Psoas muscle (tissue), 8 donors: ENCODE data around the gene KRT222. TPM values are rescaled to one million over a fixed set of nuclear protein-coding genes. Genes with fewer than 3 reads are reported as not detected.
A peak's percentile ranks its signal among the peaks of the same experiment; 100 is the strongest.

ENCODE experiments used
- ATAC-seq, 4 donors: fragments of 200-7000 bp; cut with Tn5 transposase; one replicate each; pipeline ENCODE4 v1.9.1; 2020; ENCODE audit warnings: moderate library complexity in 3 of 4, mild to moderate bottlenecking in 2 of 4
- DNase-seq, 2 donors: peaks; one replicate each; pipeline ENCODE4 v3.0.0-alpha.2; 2020
- H3K27ac ChIP-seq: fragments of 200-600 bp; one replicate; pipeline ENCODE4 v1.8.0; 2022
- H3K27me3 ChIP-seq, 3 donors: fragments of 200-600 bp in 1 of 3; one replicate each; pipeline versions ENCODE4 v1.6.1 to v1.8.0; 2013 to 2022; ENCODE audit warnings: low read length in 2 of 3, mild to moderate bottlenecking in 2 of 3, moderate library complexity in 1 of 3; ENCODE audit not compliant: insufficient read depth in 3 of 3
- H3K36me3 ChIP-seq, 2 donors: fragments of 200-600 bp in 1 of 2; one replicate each; pipeline versions ENCODE4 v1.6.1 to v1.8.0; 2013 to 2022; ENCODE audit warnings: low read depth in 1 of 2, mild to moderate bottlenecking in 1 of 2, moderate library complexity in 1 of 2; ENCODE audit not compliant: insufficient read depth in 1 of 2
- H3K4me1 ChIP-seq: fragments of 200-600 bp; one replicate; pipeline ENCODE4 v1.8.0; 2022
- H3K4me3 ChIP-seq: fragments of 200-600 bp; one replicate; pipeline ENCODE4 v1.8.0; 2022; ENCODE audit warnings: mild to moderate bottlenecking
- H3K9me3 ChIP-seq: fragments of 200-600 bp; one replicate; pipeline ENCODE4 v1.8.0; 2022
- WGBS, 3 donors: extraction: QIAGEN DNeasy Blood & Tissue Kit; methylation state at CpG; one replicate each; pipeline versions ENCODE4 v1.1.6 to v1.1.7; 2013; 5-methylcytosine and 5-hydroxymethylcytosine counted together
- intact Hi-C, 2 donors: fragments of 100-400 bp; cut with DNase I; formaldehyde crosslinking; loops; one replicate each; pipeline versions ENCODE4 v1.11.0 to v1.14.2; 2022
- polyA plus RNA-seq, 3 donors: library from polyadenylated mRNA; stranded (reverse); fragments of 200-250 nt; gene quantifications; one replicate each; pipeline ENCODE4 v1.2.3, GENCODE V29; 2013
- total RNA-seq, 4 donors: library from RNA; stranded (reverse); fragmentation: NEBNext Ultra II Directional in 2 of 4; extraction: Animal tissue kit (Norgen Biotek cat#: 25700) in 2 of 4; gene quantifications; one replicate each; pipeline versions ENCODE4 v1.2.1 to v1.2.4, GENCODE V29; 2021 to 2023
- TF ChIP-seq, protein P1 (sequence below): fragments of 200-600 bp; IDR thresholded peaks from one replicate; pipeline ENCODE4 v1.8.0; 2022; ENCODE audit warnings: antibody characterized with exemption
- donor health status: healthy with polysubstance abuse.
- donor health status: DM: no; HTN: no; CAD: no; lungs with moderate emphysema.
- donor health status: Bipolar disorder and iron deficiency.
- donor health status: healthy.
- donor health status: DM: yes; HTN: yes; CAD: no.
- donor health status: DM: no; HTN: no; CAD: no.
- donor health status: DM: no; HTN: no; CAD: no.
- donor health status: DM: yes; HTN: yes; CAD: no.

The KRT222 gene
- total and polyA plus RNA-seq, 7 donors, result 0.08 to 0.37 (median 0.21) TPM; not detected in 3

DNA sequence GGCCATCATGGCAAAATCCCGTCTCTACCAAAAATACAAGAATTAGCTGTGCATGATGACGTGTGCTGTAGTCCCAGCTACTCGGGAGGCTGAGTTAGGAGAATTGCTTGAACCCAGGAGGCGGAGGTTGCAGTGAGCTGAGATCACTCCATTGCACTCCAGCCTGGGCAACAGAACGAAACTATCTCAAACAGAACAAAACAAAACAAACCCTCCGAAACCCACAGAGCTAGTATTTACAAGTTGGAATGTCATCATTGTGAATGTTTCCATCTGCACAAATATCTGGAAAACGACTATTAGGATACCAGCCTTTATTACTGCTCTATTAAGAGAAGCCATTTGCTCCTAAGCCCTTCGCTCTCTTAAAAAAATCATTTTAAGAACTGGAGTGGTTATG is 43.4 kb downstream of the KRT222 start:
- Histone ChIP-seq H3K36me3 (no peaks in the 10 kb centered on the region), H3K4me3 (no peak overlapping the region), H3K27ac (no peak overlapping the region), H3K27me3 (peaks cover 0 to 39% (median 4%) of the 10 kb centered on the region in 3 donors), H3K9me3 (no peaks in the 10 kb centered on the region), H3K4me1 (no peaks in the 10 kb centered on the region)
- DNase-seq (no peak), ATAC-seq (no peak)
- WGBS, 3 donors, result 69 to 74% (median 71%) methylated on average over 8 of the region's 8 CpGs
- TF ChIP-seq, protein P1, sequence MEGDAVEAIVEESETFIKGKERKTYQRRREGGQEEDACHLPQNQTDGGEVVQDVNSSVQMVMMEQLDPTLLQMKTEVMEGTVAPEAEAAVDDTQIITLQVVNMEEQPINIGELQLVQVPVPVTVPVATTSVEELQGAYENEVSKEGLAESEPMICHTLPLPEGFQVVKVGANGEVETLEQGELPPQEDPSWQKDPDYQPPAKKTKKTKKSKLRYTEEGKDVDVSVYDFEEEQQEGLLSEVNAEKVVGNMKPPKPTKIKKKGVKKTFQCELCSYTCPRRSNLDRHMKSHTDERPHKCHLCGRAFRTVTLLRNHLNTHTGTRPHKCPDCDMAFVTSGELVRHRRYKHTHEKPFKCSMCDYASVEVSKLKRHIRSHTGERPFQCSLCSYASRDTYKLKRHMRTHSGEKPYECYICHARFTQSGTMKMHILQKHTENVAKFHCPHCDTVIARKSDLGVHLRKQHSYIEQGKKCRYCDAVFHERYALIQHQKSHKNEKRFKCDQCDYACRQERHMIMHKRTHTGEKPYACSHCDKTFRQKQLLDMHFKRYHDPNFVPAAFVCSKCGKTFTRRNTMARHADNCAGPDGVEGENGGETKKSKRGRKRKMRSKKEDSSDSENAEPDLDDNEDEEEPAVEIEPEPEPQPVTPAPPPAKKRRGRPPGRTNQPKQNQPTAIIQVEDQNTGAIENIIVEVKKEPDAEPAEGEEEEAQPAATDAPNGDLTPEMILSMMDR, result no peak
- intact Hi-C loops, result loop anchor here (5.0 to 10.0 kb wide), 3 partner anchors 103 to 173 kb away; partner anchors contain the start of gene KRT28 (in 1 of the 2)

DNA sequence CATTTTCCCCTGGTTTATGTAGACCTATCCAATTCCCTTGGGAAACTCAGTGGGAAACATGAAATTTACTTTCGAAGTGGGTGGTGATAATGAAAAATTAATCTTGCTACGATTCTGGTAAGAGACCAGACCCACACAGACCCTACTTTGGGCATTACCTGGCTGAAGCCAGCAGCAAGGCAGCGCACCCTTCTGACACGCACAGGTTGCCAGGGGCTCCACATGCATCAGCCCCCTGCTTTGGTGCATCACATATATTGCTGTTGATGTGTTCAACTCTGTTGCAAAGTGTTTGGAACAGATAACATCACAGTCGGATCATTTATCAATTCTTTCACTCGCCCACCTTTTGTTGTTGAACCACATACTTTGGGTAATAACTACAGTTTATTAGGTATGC is 44.0 kb downstream of the KRT222 start:
- Histone ChIP-seq H3K27me3 (peaks cover 0 to 40% (median 7%) of the 10 kb centered on the region in 3 donors), H3K4me1 (no peaks in the 10 kb centered on the region), H3K9me3 (no peaks in the 10 kb centered on the region), H3K4me3 (no peak overlapping the region), H3K27ac (no peak overlapping the region), H3K36me3 (no peaks in the 10 kb centered on the region)
- TF ChIP-seq, protein P1, result no peak
- ATAC-seq, result no peak
- no peak for DNase-seq
- WGBS, 3 donors, result 88 to 92% (median 90%) methylated on average over 6 of the region's 6 CpGs
- intact Hi-C loops, result loop anchor here (5.0 to 10.0 kb wide), 3 partner anchors 104 to 174 kb away; partner anchors contain the start of gene KRT28 (in 1 of the 2)

DNA sequence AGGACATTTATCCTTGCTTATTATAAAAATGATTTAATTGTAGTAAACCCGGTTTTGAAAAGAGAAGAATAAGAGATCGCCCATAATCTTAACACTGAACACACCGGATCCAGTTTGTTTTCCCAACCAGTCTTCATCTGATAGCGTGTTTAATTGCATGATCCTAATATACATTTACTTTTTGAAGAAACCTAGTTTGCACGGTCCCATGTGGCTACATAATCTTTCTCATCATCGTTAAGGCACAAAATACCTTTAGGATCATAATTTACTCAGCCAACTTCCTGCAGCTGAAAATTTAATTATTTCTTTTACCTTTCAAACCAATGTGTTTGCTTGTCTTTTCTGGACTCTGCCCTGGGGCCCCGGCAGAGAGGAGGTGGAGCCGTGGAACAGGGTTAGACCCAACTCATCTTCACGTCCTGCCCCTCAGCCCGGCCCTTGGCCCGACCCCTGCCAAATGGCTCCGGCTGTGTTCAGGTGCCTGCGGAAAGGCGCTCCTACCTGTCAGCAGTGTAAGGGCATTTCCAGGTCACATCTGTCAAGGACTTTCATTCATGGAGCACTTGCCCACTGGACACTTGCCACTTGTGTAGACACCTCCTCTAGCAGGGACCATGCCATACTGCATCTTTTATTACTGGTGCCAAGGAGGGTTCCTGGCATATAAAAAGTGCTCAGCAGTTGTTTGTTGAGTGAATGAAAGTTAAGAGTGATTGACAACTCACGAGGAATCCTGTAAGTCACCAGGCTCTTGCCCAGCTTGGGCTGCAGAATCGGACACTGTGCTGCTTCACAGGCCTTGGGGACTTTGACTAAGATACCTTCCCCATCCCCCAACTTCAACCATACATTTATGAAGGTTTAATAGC is 46.0 kb downstream of the KRT222 start:
- Histone ChIP-seq H3K4me1 (no peaks in the 10 kb centered on the region), H3K27ac (no peak overlapping the region), H3K9me3 (no peaks in the 10 kb centered on the region), H3K27me3 (peaks cover 0 to 49% (median 7%) of the 10 kb centered on the region in 3 donors), H3K36me3 (no peaks in the 10 kb centered on the region), H3K4me3 (no peak overlapping the region)
- intact Hi-C loops, result no loop called here
- TF ChIP-seq, protein P1, result no peak
- DNase-seq, result peak in 1 of 2 donors; percentile 39
- ATAC-seq, result no peak
- 72 to 73% (median 73%) methylated on average over 16 of the region's 16 CpGs for WGBS, 3 donors

DNA sequence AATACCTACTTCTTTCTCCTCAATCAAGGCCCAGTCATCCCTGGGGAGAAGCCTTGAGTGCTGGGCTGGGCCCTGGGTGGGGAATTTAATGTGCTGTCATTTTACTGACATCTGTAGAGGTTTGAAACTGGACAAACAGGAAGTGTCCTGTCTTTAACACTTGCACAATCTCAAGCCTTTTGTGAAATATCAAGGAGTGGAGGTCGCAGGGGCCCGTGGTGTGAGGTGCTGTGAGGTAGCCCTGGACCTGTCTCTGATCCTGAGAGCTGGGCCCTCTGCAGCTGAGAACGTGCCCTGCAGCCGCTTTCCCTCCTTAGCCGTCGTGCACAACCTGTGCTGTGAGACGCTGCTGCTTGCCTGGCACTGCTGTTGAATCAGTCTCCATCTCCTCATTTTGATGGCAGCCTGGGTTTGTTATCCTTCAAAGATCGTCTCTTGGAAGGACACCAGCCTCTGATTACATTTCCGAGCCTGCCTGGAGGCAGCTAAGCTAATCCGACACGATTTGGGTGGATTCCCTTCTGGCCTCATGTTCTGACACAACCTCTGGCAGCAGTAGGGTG is 47.2 kb downstream of the KRT222 start:
- Histone ChIP-seq H3K9me3 (no peaks in the 10 kb centered on the region), H3K4me3 (no peak overlapping the region), H3K27ac (no peak overlapping the region), H3K27me3 (peaks cover 0 to 49% (median 7%) of the 10 kb centered on the region in 3 donors), H3K4me1 (no peaks in the 10 kb centered on the region), H3K36me3 (no peaks in the 10 kb centered on the region)
- TF ChIP-seq, protein P1, result no peak
- intact Hi-C loops, result no loop called here
- no peak for ATAC-seq
- DNase-seq, result peak in 1 of 2 donors; percentile 42
- 44 to 51% (median 49%) methylated on average over 11 of the region's 11 CpGs for WGBS, 3 donors
